ENCODE measurements around the gene DUSP22.

Gene DUSP22

DNA sequence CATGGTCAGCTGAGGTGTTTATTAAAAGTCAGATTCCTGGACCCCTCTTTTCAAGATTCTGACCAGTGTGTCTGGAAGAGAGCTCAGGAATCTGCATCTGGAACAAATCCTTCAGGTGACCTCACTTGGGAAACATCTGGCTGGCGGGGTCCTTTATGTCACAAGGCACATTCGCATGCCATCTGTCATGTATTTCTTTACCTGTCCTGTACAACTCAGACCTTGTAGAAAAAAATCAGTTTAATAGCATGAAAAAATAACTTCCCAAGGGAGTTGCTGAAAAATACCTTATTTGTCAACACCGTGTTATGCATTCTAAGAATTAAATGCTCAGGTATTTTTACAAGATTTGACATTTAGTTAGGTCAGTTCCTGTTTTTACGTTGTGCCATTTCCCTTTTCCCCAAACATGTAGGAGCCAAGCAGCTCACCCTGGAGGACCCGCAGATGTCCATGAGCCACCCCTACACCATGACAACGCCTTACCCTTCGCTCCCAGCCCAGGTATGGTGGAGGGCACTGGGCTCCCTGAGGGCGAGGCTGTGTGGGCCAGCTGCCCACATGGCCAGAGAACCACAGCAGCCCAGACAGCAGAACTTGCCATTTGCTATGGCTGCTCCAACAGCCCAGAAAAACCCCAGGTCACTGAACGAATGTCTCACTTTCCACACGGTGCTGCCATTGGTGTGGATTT, 103.3 kb downstream of the DUSP22 start:
- no peak for DNase-seq (ENCODE audit: low spot score)

DNA sequence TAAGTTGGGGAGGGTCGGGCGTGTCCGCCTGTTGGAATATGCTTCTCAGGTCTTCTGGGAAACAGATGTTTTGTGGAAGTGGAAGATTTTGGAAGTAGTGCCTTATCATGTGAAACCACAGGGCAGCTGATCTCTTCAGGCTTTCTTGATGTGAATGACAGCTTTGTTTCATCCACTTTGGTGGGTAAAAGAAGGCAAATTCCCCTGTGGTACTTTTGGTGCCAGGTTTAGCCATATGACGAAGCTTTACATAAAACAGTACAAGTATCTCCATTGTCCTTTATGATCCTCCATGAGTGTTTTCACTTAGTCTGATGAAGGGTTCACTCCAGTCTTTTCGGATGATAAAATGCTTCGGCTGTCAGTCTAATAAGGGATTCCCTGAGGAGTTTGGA, 103.8 kb downstream of the DUSP22 start:
- DNase-seq (ENCODE audit: low spot score) = no peak

DNA sequence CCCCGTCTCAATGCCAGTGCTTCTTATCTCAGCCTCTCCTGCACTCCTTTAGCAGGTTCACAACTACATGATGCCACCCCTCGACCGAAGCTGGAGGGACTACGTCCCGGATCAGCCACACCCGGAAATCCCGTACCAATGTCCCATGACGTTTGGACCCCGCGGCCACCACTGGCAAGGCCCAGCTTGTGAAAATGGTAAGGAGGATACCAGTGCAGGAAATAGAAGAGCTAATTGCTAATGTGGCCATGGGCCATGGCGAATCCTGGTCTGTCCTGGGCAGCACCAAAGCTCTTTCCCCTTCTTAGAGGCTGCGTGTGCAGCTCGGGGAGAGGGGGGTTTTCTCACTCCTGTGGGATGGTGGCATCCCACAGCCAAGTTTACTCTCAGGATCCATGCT, 104.8 kb downstream of the DUSP22 start:
- no peak for DNase-seq (ENCODE audit: low spot score)

DNA sequence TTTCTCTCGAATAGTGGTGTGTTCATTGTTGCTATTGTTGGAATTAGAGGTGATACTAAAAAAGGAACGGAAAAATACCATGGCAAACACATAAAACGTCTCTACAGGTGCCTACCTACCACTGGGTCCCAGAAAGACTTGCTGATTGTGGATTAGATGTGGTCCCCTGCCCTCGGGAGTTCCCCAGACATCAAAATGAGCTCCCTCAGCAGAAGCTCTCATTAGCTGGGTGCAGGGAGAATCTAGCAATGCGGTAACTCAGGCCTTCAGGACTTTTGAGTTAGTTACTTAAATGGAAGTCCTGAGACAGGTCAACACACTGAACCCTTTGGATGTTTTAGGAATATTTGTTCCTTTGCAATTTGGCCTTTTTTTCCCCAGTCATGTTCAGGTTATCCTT, 105.3 kb downstream of the DUSP22 start:
- no peak for DNase-seq (ENCODE audit: low spot score)

DNA sequence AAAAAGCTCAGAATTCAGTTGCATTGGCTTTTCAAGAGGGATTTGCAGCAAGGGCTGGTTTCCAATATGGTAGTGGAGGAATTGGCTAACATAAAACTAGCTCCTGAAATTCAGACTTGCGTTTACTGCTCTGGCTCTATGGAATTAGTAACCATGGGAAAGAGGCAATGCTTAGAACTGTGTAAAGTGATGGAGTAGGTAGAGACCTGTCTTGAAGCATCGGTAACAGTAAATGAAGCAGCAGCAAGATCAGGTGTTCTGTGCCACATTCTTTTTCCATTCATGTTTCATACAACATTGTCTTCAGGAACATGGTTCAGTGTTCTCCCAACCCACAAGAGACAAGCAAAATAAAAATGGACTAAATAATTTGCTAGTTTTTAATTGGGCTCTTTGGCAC, 105.8 kb downstream of the DUSP22 start:
- DNase-seq (ENCODE audit: low spot score) = no peak

DNA sequence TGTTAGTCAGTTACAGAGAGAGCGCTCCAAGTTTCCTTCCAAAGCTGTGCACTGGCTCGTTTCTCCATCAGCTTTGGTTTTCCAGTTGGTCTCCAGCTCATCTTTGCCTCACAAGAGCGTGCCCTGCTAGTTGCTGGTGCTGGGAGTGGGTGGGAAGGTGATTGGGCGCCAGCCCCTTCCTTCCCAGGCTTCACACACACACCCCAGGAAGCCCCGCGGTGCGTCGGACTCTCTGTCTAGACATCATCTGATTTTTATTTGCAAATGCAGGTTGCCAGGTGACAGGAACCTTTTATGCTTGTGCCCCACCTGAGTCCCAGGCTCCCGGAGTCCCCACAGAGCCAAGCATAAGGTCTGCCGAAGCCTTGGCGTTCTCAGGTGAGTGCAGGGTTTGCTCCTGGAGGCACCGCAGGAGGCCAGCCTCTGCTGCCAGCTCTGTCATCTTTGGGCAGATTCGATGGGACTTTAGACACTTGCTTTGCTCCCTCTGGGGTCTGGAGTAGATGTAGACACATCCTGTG, 106.3 kb downstream of the DUSP22 start:
- DNase-seq (ENCODE audit: low spot score) = no peak

DNA sequence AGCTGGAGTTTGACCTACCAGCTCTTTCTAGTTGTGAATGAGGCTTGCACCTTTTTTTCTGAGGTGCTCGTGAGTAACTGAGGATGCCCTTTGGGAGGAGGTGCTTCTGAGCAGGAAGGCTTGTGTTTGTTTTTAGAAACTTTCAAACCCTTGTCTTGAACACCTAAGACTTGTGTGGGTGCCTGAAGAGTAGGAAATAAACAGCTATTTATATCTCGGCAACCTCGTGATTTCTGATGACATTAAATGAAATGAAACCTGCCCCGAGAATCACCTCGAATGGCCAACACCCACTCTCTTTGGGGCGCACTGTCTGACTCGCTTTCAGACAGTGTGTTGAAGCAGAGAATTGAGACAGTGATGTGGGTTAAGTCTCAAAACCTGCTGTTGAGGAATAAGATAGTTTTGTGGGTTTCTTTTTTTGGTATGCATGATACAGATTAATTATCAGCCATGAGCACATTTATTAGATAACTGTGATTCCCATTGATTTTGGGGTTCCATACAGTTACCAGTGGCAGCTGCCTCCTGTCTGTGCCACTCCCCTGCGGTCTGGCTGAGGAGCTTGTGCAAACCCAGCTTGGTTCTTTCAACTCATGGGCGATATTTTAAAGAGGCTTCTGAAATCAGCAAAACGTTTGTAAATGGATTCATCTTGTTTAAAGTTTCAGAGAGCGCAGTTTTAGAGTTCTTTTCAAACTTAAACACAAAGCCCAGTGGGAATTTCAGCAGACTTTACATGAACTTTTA, 107.7 kb downstream of the DUSP22 start:
- DNase-seq (ENCODE audit: low spot score) = no peak

DNA sequence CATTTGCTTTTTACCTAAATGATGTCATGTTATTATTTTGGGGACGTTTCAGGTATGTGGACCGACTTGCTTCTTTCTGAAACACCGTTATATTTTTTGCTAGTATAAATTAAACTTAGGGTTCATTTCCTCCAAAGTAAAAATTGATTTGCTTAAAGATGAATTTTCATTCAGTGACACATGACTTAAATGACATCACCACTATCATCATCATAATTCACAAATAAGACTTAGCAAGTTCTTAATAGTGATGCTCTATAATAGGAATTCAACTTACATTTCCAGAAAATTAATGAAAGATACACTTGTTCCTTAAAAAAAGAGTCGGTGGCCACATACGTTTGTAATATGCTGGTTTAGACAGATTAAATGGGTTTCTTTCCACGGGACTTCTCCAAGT, 108.5 kb downstream of the DUSP22 start:
- no peak for DNase-seq (ENCODE audit: low spot score)
